Right atrium auricular region (tissue), 2 donors: Measurements from ENCODE around the gene IFNK. TPM values are rescaled to one million over a fixed set of nuclear protein-coding genes. Genes with fewer than 3 reads are reported as not detected.

ENCODE experiments used
- DNase-seq: peaks from one replicate; pipeline ENCODE4 v3.0.0-alpha.2; 2019; ENCODE audit warnings: low spot score
- H3K27ac ChIP-seq, 2 donors: fragments of 200-600 bp; sonication (generic); 1 replicate in 1 of 2; 2 replicates in 1 of 2; pipeline ENCODE4 v1.5.1; 2016 to 2019
- H3K27me3 ChIP-seq, 2 donors: fragments of 200-600 bp; sonication (generic); one replicate each; pipeline versions ENCODE4 v1.5.1 to v1.6.0; 2017 to 2019
- H3K36me3 ChIP-seq: fragments of 200-600 bp; sonication (generic); one replicate; pipeline ENCODE4 v1.5.1; 2016
- H3K4me1 ChIP-seq, 2 donors: fragments of 200-600 bp; sonication (generic); one replicate each; pipeline versions ENCODE4 v1.5.1 to v1.6.0; 2017 to 2019
- H3K4me3 ChIP-seq, 2 donors: fragments of 200-600 bp; sonication (generic); 1 replicate in 1 of 2; 2 replicates in 1 of 2; pipeline ENCODE4 v1.5.1; 2017 to 2019; ENCODE audit warnings: mild to moderate bottlenecking in 1 of 2, moderate library complexity in 1 of 2
- H3K9me3 ChIP-seq, 2 donors: fragments of 200-600 bp; sonication (generic); one replicate each; pipeline ENCODE4 v1.5.1; 2019
- total RNA-seq, 2 donors: library from RNA; depleted of rRNA; stranded (reverse); fragments of >200 nt; gene quantifications; one replicate each; pipeline ENCODE4 v1.1.0, GENCODE V29; 2016
- TF ChIP-seq, protein P1 (sequence below), 2 donors: fragments of 200-600 bp; sonication (generic); IDR thresholded peaks; one replicate each; pipeline ENCODE4 v1.5.1; 2019; ENCODE audit warnings: antibody characterized with exemption in 2 of 2

The IFNK gene, protein sequence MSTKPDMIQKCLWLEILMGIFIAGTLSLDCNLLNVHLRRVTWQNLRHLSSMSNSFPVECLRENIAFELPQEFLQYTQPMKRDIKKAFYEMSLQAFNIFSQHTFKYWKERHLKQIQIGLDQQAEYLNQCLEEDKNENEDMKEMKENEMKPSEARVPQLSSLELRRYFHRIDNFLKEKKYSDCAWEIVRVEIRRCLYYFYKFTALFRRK
- not detected for total RNA-seq

DNA sequence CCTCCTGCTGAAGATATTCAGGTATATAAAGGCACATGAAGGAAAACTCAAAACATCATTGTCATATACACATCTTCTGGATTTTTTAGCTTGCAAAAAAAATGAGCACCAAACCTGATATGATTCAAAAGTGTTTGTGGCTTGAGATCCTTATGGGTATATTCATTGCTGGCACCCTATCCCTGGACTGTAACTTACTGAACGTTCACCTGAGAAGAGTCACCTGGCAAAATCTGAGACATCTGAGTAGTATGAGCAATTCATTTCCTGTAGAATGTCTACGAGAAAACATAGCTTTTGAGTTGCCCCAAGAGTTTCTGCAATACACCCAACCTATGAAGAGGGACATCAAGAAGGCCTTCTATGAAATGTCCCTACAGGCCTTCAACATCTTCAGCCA is at the start of gene IFNK:
IFNK (plus strand) TSS at position 55 of the 400 bp plus-strand sequence; CDS start at position 102, 47 bp downstream.
- Histone ChIP-seq H3K9me3 (no peaks in the 10 kb centered on the region), H3K27me3 (no peaks in the 10 kb centered on the region), H3K4me3 (no peak within 1 kb of the TSS), H3K36me3 (no peaks in the 10 kb centered on the region), H3K4me1 (peaks cover 0 to 15% of the 10 kb centered on the region in 2 donors), H3K27ac (no peak within 1 kb of the TSS)
- no peak for DNase-seq
- TF ChIP-seq, protein P1, sequence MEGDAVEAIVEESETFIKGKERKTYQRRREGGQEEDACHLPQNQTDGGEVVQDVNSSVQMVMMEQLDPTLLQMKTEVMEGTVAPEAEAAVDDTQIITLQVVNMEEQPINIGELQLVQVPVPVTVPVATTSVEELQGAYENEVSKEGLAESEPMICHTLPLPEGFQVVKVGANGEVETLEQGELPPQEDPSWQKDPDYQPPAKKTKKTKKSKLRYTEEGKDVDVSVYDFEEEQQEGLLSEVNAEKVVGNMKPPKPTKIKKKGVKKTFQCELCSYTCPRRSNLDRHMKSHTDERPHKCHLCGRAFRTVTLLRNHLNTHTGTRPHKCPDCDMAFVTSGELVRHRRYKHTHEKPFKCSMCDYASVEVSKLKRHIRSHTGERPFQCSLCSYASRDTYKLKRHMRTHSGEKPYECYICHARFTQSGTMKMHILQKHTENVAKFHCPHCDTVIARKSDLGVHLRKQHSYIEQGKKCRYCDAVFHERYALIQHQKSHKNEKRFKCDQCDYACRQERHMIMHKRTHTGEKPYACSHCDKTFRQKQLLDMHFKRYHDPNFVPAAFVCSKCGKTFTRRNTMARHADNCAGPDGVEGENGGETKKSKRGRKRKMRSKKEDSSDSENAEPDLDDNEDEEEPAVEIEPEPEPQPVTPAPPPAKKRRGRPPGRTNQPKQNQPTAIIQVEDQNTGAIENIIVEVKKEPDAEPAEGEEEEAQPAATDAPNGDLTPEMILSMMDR (IDR thresholded peaks at IDR 0.05): no peak

DNA sequence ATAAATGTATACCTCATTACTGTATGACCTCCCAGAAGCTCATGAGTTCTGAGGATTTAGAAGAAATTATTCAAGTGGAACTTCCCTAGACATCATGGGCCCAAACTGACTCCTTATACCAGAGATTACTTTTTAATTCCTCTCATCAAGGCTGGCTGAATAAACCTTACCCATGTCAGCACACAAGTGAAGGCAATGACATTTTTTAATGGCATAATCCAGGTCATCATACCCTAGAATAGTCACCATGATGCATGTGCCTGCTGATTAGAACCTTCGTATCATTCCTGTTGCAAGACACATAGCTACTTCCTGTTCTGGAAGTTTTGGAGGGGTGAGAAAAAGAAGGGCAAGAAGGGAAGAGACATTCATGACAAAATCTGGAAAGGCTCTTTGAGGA is 49.8 kb upstream of the IFNK start:
- peaks cover 0 to 11% of the 10 kb centered on the region in 2 donors for H3K9me3 ChIP-seq
- H3K36me3 ChIP-seq: no peaks in the 10 kb centered on the region
- TF ChIP-seq, protein P1 (IDR thresholded peaks at IDR 0.05): no peak
- H3K4me1 ChIP-seq: no peaks in the 10 kb centered on the region
- H3K27me3 ChIP-seq: no peaks in the 10 kb centered on the region
- no peak for DNase-seq
- H3K4me3 ChIP-seq: no peak overlapping the region
- no peak overlapping the region for H3K27ac ChIP-seq

DNA sequence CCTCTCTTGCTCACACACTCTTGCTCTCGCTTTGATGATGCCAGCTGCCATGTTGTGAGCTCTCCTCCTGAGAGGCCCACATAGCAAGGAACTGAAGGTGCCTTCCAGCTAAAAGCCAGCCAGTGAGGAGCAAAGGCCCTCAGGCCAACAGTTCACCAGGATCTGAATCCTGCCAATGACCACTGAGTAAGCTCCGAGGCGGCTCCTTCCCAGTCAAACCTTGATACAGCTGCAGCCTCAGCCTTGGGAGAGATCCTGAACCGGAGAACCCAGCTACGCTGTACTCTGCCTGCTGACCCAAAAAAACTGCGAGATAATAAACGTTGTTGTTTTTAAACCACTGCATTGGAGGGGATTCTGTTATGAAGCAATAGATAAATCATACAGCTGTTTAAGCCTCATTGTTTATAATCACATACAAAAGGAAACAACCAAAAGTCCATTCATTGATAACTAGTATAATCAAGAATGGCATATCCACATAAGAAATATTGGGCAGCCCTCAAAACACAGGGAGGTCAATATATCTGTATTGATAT is 49.0 kb upstream of the IFNK start:
- H3K27me3 ChIP-seq: no peaks in the 10 kb centered on the region
- no peaks in the 10 kb centered on the region for H3K4me1 ChIP-seq
- H3K27ac ChIP-seq: no peak overlapping the region
- no peak for DNase-seq
- no peaks in the 10 kb centered on the region for H3K36me3 ChIP-seq
- no peak overlapping the region for H3K4me3 ChIP-seq
- peaks cover 0 to 11% of the 10 kb centered on the region in 2 donors for H3K9me3 ChIP-seq
- TF ChIP-seq, protein P1 (IDR thresholded peaks at IDR 0.05): no peak

GRCh38 chr9:27476870-27477515 is 47.1 kb upstream of the IFNK start:
- no peak for DNase-seq
- H3K4me1 ChIP-seq: no peaks in the 10 kb centered on the region
- no peaks in the 10 kb centered on the region for H3K36me3 ChIP-seq
- TF ChIP-seq, protein P1 (IDR thresholded peaks at IDR 0.05): no peak
- no peaks in the 10 kb centered on the region for H3K27me3 ChIP-seq
- peaks cover 0 to 11% of the 10 kb centered on the region in 2 donors for H3K9me3 ChIP-seq
- H3K4me3 ChIP-seq: no peak overlapping the region
- no peak overlapping the region for H3K27ac ChIP-seq

DNA sequence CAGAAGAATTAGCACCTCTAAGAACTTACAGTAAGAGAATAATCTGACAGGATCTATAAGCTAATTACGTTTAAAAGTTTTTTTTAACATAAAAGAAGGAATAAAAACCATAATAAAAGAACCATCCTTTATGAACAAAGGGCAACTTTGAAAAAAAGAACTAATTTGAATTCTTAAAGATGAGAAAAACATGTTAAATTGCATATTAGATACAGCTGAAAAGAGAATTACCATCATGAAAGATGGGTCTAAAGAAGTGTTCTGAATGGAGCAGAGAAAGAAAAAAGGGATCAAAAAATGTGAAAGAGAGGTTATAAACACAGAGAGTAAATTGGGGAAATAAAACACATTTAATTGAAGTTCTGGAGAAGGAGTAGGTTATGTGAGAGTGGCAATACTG is 45.8 kb upstream of the IFNK start:
- Histone ChIP-seq H3K4me1 (no peaks in the 10 kb centered on the region), H3K9me3 (peaks cover 0 to 11% of the 10 kb centered on the region in 2 donors), H3K36me3 (no peaks in the 10 kb centered on the region), H3K27me3 (no peaks in the 10 kb centered on the region), H3K4me3 (no peak overlapping the region), H3K27ac (no peak overlapping the region)
- TF ChIP-seq, protein P1 (IDR thresholded peaks at IDR 0.05): no peak
- DNase-seq: no peak
